ENCODE data around the gene MKRN2OS.

The MKRN2OS gene

GRCh38 chr3:12513694-12514446 lies 31.4 kb downstream of the MKRN2OS start:
- DNase-seq (ENCODE audit: low spot score) = no peak

- no peak for DNase-seq (ENCODE audit: low spot score)
These were observed 32.7 kb downstream of the MKRN2OS start for GRCh38 chr3:12512534-12513118.

GRCh38 chr3:12509466-12509865 lies 35.8 kb downstream of the MKRN2OS start:
- no peak for DNase-seq (ENCODE audit: low spot score)

- DNase-seq (ENCODE audit: low spot score) = peak; percentile 89
These were observed 37.0 kb downstream of the MKRN2OS start for GRCh38 chr3:12508291-12508700.

- peak; percentile 60 for DNase-seq (ENCODE audit: low spot score)
These were observed 37.6 kb downstream of the MKRN2OS start for GRCh38 chr3:12507591-12508281.

GRCh38 chr3:12506201-12506709 lies 39.0 kb downstream of the MKRN2OS start:
- no peak for DNase-seq (ENCODE audit: low spot score)

GRCh38 chr3:12503126-12503957 lies 42.0 kb downstream of the MKRN2OS start:
- DNase-seq (ENCODE audit: low spot score) = no peak

GRCh38 chr3:12501360-12502020 lies 43.8 kb downstream of the MKRN2OS start:
- DNase-seq (ENCODE audit: low spot score) = peak; percentile 63

GRCh38 chr3:12499474-12499873 lies 45.8 kb downstream of the MKRN2OS start:
- no peak for DNase-seq (ENCODE audit: low spot score)

- no peak for DNase-seq (ENCODE audit: low spot score)
These were observed 48.9 kb downstream of the MKRN2OS start for GRCh38 chr3:12496453-12496761.

GRCh38 chr3:12495749-12496452 lies 49.4 kb downstream of the MKRN2OS start:
- DNase-seq (ENCODE audit: low spot score) = no peak

GRCh38 chr3:12490547-12490946 lies 54.8 kb downstream of the MKRN2OS start:
- no peak for DNase-seq (ENCODE audit: low spot score)

- DNase-seq (ENCODE audit: low spot score) = peak; percentile 18
These were observed 55.5 kb downstream of the MKRN2OS start for GRCh38 chr3:12489832-12490231.
